Measurements from ENCODE around the gene TAS2R41.

Gene TAS2R41

DNA sequence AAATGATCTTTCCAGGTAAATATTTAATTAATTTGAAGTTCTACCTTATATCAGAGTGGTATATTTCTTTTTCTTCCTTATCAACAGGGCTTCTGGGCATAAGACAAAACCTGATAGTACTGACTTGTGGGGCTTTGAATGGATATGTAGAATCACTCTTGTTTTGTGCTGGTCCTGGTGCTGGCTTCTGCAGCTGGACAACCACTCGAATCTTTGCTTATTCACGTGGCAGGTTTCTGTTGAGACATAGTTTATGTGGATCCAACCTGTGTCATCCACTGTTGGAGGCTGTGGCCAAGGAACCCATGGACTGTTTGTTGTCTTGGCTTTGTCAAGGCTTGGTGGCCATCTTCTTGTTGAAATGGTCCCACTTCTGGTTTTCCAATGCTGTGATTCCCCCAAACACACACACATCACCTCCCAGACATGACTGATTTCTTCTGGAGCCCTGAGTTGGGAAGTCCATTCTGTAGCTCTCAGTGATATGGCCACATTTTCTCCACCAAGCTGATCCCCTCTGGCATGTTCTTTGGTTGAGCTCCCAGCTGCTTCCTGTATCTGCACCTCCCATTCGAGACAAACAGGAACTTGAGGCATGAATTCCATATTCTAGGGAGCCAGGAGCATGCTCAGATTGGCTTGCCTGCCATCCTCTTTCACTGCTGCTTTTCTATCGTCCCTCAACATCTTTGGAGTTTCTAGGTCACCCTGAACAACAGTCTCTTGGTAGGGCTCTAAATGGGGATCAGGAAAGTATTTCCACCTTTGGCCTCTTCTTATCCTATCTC is 19.5 kb downstream of the TAS2R41 start:
- H3K4me1 ChIP-seq (ENCODE audit: low read depth, poor library complexity, severe bottlenecking) = peaks cover 4% of the 10 kb centered on the region
- H3K27ac ChIP-seq = no peak overlapping the region
- no peak overlapping the region for H3K9ac ChIP-seq
- H2AFZ ChIP-seq (ENCODE audit: low read depth) = no peak overlapping the region
- H3K27me3 ChIP-seq (ENCODE audit: insufficient read depth, low read depth) = no peaks in the 10 kb centered on the region
- TF ChIP-seq, protein P1, sequence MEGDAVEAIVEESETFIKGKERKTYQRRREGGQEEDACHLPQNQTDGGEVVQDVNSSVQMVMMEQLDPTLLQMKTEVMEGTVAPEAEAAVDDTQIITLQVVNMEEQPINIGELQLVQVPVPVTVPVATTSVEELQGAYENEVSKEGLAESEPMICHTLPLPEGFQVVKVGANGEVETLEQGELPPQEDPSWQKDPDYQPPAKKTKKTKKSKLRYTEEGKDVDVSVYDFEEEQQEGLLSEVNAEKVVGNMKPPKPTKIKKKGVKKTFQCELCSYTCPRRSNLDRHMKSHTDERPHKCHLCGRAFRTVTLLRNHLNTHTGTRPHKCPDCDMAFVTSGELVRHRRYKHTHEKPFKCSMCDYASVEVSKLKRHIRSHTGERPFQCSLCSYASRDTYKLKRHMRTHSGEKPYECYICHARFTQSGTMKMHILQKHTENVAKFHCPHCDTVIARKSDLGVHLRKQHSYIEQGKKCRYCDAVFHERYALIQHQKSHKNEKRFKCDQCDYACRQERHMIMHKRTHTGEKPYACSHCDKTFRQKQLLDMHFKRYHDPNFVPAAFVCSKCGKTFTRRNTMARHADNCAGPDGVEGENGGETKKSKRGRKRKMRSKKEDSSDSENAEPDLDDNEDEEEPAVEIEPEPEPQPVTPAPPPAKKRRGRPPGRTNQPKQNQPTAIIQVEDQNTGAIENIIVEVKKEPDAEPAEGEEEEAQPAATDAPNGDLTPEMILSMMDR (conservative IDR thresholded peaks at IDR 0.05; ENCODE audit: low read depth, low read length) = no peak
- H3K79me2 ChIP-seq (ENCODE audit: insufficient read depth, low read depth) = no peaks in the 10 kb centered on the region
- H3K36me3 ChIP-seq (ENCODE audit: insufficient read depth) = no peaks in the 10 kb centered on the region
- H3K4me2 ChIP-seq = no peak overlapping the region
- no peak overlapping the region for H3K4me3 ChIP-seq (IDR thresholded peaks at IDR 0.05; ENCODE audit: insufficient read depth, low read depth, low read length)
- no peaks in the 10 kb centered on the region for H4K20me1 ChIP-seq (ENCODE audit: insufficient read depth)

DNA sequence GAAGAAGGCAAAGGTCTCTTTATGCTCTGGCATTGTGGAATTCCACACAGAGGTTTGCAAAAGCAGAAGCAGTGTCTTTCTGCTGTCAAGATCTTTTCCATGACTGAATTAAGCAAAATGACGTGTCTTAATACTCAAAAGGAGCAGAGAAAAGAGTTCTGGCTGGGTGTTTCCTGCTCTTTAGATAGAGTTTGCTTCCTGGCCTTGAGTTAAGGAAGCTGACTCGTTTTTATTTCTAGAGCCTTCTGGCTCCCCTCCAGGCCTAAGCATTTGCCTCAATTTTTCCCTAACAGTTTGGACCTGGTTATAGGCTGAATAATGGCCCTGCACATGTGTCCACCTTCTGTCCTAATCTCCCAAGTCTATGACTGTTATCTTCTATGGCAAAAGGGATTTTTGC is 21.6 kb downstream of the TAS2R41 start:
- Histone ChIP-seq H3K9ac (no peak overlapping the region), H3K27me3 (ENCODE audit: insufficient read depth, low read depth) (no peaks in the 10 kb centered on the region), H3K4me2 (no peak overlapping the region), H3K4me3 (IDR thresholded peaks at IDR 0.05; ENCODE audit: insufficient read depth, low read depth, low read length) (no peak overlapping the region), H3K4me1 (ENCODE audit: low read depth, poor library complexity, severe bottlenecking) (no peaks in the 10 kb centered on the region), H3K36me3 (ENCODE audit: insufficient read depth) (no peaks in the 10 kb centered on the region), H3K79me2 (ENCODE audit: insufficient read depth, low read depth) (no peaks in the 10 kb centered on the region), H3K27ac (no peak overlapping the region), H2AFZ (ENCODE audit: low read depth) (no peak overlapping the region), H4K20me1 (ENCODE audit: insufficient read depth) (no peaks in the 10 kb centered on the region)
- TF ChIP-seq, protein P1 (conservative IDR thresholded peaks at IDR 0.05; ENCODE audit: low read depth, low read length) = no peak

DNA sequence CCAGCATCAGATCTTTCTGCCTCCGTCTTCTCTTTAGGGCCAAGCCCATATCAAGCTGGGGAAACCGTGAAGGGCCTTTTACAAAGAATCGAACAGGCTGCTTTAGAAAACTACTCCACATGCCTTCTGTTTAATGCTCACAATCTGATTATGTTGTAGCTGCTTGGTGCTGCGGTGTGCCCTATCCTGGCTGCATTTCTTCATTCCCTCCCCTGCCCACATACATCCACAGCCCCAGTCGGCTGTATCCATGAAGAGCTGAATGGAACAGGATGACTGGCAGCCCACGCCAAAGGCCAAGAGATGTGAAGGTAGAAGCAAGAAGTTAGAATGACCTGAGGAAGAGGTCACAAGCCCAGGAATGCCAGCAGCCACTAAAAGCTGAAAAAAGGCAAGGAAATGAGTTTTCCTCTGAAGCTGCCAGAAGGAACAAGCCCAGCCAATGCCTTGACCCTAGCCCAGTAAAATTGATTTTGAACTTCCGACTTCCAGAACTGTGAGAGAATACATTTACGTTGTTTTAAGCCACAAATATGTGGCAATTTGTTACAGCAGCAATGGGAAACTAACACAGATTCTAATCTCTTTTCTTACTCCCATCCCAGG is 22.2 kb downstream of the TAS2R41 start:
- no peaks in the 10 kb centered on the region for H3K79me2 ChIP-seq (ENCODE audit: insufficient read depth, low read depth)
- H4K20me1 ChIP-seq (ENCODE audit: insufficient read depth) = no peaks in the 10 kb centered on the region
- H3K27me3 ChIP-seq (ENCODE audit: insufficient read depth, low read depth) = no peaks in the 10 kb centered on the region
- no peak overlapping the region for H3K4me2 ChIP-seq
- no peak overlapping the region for H3K4me3 ChIP-seq (IDR thresholded peaks at IDR 0.05; ENCODE audit: insufficient read depth, low read depth, low read length)
- H3K27ac ChIP-seq = no peak overlapping the region
- H3K4me1 ChIP-seq (ENCODE audit: low read depth, poor library complexity, severe bottlenecking) = no peaks in the 10 kb centered on the region
- no peak overlapping the region for H3K9ac ChIP-seq
- no peaks in the 10 kb centered on the region for H3K36me3 ChIP-seq (ENCODE audit: insufficient read depth)
- H2AFZ ChIP-seq (ENCODE audit: low read depth) = no peak overlapping the region
- TF ChIP-seq, protein P1 (conservative IDR thresholded peaks at IDR 0.05; ENCODE audit: low read depth, low read length) = no peak

DNA sequence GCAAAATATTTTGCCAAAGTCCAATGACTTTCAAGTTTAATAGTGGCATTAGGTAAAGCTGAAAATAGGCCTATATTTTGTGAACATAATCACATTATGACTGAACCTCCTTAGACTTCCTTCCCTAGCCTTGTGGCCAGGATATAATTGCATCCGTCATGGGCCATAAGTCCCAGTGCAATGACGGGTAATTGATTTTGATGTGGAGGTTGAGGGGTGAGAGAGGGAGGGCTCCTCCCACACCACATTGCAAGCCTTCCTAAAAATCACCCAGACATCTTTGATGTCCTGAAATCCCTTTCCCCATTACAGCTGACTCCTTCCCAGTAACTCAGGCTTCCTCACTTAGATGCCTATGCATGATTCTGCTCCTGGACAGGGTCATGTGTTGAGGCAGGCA is 25.6 kb downstream of the TAS2R41 start:
- no peak overlapping the region for H2AFZ ChIP-seq (ENCODE audit: low read depth)
- no peaks in the 10 kb centered on the region for H3K79me2 ChIP-seq (ENCODE audit: insufficient read depth, low read depth)
- H3K36me3 ChIP-seq (ENCODE audit: insufficient read depth) = no peaks in the 10 kb centered on the region
- no peaks in the 10 kb centered on the region for H4K20me1 ChIP-seq (ENCODE audit: insufficient read depth)
- H3K27ac ChIP-seq = no peak overlapping the region
- no peak overlapping the region for H3K4me2 ChIP-seq
- H3K4me1 ChIP-seq (ENCODE audit: low read depth, poor library complexity, severe bottlenecking) = no peaks in the 10 kb centered on the region
- H3K27me3 ChIP-seq (ENCODE audit: insufficient read depth, low read depth) = no peaks in the 10 kb centered on the region
- TF ChIP-seq, protein P1 (conservative IDR thresholded peaks at IDR 0.05; ENCODE audit: low read depth, low read length) = no peak
- H3K9ac ChIP-seq = no peak overlapping the region
- H3K4me3 ChIP-seq (IDR thresholded peaks at IDR 0.05; ENCODE audit: insufficient read depth, low read depth, low read length) = no peak overlapping the region
